NCI-H187 (cell line): ENCODE measurements around the gene RANBP17.
"Not testable (repeated sequence)": the region's sequence is repeated elsewhere in the genome, so short reads cannot be mapped to it uniquely, and the experiment has no call there.

Experiments
- DNase-seq, 2 experiments: peaks; one replicate each; lab custom pipeline; 2025; lab: John Stamatoyannopoulos, UW

Gene RANBP17

DNA sequence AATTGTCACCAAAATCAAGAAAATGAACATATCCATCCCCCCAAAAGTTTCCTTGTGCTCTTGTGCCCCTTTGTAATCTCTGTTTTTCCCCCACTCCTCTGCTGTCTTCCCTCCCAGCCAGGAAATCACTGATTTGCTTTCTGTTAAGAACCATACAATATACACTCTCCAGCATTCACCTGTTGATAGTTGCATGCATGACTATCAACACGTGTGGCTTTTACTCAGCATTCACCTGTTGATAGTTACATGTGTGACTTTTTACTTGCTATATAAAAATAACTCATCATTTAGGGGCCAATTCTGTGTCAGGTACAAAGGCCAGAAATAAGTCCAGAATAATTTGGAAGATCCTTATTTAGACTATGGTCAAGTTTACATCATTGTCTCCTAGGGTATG, 6.0 kb downstream of the RANBP17 start:
- no peak for DNase-seq

DNA sequence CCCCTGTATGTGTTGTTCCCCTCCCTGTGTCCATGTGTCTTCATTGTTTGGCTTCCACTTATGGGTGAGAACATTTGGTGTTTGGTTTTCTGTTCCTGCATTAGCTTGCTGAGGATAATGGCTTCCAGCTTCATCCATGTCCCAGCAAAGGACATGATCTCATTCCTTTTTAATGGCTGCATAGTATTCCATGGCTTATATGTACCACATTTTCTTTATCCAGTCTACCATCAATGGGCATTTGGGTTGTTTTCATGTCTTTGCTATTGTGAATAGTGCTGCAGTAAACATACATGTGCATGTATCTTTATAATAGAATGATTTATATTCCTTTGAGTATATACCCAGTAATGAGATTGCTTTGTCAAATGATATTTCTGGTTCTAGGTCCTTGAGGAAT, 8.6 kb downstream of the RANBP17 start:
- DNase-seq: not testable (repeated sequence)

DNA sequence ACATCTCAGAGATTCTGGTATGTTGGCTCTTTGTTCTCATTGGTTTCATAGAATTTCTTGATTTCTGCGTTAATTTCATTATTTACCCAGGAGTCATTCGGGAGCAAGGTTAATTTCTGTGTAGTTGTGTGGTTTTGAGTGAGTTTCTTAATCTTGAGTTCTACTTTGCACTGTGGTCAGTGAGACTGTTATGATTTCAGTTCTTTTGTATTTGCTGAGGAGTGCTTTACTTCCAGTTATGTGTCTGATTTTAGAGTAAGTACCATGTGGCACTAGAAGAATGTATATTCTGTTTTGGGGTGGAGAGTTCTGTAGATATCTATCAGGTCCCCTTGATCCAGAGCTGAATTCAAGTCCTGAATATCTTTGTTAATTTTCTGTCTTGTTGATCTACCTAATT, 12.2 kb downstream of the RANBP17 start:
- DNase-seq: no peak

DNA sequence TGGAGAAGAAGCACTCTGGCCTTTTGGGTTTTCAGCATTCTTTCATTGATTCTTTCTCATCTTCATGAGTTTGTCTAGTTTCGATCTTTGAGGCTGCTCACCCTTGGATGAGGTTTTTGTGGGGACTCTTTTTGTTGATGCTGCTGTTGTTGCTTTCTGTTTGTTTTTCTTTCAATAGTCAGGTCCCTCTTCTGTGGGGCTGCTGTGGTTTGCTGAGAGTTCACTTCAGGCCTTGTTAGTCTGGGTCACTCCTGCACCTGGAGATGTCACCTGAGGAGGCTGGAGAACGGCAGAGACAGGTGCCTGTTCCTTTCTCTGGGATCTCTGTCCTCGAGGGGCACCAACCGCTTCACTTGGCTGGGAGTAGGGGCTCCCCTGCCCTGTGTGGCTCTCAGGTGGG, 14.0 kb downstream of the RANBP17 start:
- DNase-seq: no peak

DNA sequence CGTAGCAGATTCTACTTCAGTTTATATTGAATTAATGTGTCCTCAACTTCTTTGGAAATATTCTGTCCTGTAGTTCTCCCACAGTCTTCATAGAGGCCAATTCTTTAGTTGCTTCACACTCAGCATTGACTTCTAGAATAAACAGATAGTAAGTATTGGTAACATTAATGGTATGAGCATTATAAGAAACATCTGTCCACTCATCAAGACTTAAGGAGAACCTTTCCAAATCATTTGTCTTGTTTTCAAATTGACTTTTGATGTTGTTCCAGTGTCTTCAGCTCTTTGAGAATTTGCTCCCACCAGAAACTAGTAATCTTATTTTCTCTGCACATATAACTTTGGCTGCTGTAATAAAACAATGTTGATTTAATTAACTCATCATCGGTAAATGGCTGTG, 18.3 kb downstream of the RANBP17 start:
- no peak for DNase-seq

DNA sequence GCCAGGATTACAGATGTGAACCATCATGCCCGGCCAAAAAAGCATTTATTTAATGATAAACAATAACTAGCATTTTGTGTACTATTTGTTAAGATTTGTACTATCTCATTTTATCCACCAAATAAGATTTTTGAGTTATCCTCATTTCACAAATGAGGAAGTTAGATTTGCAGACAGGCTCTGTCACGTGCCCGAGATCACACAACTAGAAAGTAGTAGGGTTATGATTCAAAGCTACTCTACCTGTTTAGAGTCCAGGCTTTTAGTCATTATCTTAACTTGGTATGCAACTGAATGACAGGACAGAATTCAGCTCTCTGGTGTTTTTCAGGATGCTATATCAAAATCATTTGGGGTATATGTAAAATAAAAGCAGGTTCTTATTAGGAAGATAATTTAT, 20.5 kb downstream of the RANBP17 start:
- DNase-seq: no peak

DNA sequence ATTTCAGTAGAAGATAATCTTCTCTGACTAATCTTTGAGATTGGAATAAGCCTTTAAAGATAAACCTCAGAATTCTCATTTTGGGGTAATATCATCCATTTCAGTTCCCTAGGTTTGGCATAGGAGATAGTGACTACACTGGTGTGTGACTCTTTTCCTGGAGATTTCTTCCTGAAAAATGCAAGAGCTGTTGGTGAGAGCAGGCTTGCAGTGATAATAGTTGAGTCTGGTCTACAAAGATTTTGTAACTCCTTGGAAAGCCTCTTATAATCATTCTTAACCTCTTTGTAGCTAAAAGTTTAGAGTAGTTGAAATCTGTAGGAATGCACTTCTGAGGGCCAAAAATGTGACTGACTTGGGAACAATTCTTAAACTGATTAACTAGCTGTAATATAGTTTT, 23.4 kb downstream of the RANBP17 start:
- DNase-seq: no peak

DNA sequence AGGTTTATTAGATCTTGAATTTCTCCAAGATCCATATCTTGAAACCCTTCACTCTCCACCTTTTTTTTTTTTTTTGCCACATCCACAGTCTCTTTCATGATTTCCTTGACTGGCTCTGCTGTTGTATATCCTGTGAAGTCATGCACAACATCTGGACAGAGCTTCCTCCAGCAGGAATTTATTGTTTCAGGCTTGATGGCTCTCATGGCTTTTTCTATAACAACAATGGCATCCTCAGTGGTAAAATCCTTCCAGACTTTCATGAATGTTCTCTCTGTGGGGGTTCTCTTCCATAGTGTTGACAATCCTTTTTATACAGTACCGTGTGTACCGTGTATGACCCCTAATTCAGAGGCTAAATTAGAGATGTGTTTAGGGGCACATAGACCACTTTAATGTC, 24.0 kb downstream of the RANBP17 start:
- DNase-seq: no peak

DNA sequence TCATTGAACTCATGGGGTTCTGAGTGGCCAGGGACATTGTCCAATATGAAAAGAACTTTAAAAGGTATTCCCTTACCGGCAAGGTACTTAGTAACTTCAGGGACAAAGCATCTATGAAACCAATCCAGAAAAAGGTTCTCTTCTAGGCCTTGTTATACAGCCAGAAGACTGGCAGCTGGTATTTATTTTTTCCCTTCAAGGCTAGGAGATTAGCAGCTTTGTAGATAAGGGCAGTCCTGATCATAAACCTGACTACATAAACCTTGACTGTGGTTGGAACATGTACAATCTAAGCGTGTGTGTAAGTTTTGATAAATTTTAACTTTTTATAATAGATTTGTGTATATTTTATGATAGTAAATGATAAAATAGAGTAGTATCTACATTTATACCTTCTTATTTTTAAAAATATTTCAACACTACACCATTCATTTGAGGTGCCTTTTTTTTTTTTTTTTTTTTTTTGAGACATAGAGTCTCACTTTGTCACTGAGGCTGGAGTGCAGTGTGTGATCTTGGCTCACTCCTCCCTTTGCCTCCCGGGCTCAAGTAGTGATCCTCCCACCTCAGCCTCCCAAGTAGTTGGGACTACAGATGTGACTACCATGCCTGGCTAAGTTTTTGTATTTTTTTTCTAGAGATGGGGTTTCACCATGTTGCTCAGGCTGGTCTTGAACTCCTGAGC, 24.5 kb downstream of the RANBP17 start:
- no peak for DNase-seq

DNA sequence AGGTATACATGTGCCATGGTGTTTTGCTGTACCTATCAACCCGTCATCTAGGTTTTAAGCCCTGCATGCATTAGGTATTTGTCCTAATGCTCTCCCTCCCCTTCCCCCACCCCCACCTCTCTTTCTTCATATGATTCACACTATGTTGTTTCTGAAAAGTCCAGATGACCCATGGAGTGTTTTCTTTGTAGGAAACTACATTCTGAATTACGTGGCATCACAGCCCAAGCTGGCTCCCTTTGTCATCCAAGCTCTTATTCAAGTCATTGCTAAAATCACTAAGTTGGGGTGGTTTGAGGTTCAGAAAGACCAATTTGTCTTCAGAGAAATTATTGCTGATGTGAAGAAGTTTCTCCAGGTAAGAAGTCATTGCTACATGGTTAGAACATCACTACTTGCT, 30.4 kb downstream of the RANBP17 start:
- no peak for DNase-seq

DNA sequence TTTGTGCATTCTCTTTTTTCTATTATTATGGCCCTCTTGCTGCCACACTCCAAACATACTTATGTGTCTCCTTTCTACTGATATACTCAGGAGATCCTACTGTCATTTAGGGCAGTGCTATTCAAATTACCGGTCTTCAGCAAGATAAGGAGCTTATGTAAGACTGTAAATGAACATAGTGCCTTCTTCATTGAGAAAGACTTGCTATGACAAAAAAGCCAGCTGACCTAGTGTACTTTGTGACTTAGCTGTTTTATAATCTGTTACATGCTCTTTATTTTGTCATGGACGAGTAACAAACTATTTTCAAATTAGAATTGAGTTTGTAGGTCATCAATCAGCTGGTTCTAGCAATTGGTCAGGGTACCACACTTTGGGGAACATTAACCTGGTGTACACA, 32.8 kb downstream of the RANBP17 start:
- no peak for DNase-seq

DNA sequence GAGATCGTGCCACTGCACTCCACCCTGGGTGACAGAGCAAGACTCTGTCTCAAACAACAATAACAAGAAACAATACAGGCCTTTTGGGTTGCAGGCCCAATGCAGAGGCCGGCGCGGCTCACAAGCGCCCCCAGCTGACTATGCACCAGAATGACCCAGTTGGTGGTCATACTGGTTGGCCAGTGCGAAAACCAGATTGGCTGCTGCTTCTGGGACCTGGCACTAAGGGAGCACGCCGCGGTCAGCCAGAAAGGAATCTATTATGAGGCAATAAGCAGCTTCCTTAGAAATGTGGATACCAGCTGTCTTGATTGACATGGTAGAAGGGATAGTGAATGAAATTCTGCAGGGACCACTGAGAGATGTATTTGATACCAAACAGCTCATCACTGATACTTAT, 35.0 kb downstream of the RANBP17 start:
- no peak for DNase-seq

DNA sequence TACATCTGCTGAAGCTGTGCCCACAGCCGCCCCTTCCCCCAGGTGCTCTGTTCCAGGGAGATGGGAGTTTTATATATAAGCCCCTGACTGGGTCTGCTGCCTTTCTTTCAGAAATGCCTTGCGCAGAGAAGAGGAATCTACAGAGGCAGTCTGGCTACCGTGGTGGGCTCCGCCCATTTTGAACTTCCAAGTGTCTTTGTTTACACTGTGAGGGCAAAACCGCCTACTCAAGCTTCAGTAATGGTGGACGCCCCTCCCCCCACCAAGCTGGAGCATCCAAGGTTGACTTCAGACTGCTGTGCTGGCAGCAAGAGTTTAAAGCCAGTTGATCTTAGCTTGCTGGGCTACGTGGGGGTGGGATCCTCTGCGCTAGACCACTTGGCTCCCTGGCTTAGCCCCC, 41.3 kb downstream of the RANBP17 start:
- DNase-seq: no peak

DNA sequence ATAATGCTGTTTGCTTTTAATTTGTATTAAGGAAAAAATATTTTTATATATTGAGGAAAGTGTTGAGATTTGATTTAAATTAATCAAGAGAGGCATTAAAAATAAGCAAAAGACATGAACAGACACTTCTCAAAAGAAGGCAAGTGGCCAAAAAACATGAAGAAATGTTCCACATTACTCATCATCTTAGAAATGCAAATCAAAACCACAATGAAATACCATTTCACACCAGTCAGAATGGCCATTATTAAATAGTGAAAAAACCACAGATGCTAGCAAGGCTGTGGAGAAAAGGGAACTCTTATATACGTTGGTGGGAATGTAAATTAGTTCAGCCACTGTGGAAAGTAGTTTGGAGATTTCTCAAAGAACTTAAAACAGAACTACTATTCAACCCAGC, 45.9 kb downstream of the RANBP17 start:
- no peak for DNase-seq

DNA sequence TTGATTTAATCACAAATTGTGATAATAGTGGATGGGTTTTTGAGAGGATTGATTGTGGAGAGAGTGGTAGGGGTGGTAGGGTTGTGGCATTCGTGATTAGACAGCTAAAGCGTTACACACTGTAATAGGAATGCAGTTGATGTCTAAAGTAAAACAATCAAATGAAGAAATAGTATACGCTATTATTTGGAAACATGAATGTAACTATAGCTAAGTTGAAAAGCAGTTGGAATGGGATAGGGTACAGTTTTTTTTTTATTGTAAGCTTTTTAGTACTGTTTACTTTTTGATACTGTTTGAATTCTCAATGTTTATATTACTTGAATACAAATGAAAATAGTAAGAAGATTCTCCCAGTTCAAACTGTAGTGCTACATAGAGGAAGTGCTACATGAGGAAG, 51.8 kb downstream of the RANBP17 start:
- DNase-seq: no peak

DNA sequence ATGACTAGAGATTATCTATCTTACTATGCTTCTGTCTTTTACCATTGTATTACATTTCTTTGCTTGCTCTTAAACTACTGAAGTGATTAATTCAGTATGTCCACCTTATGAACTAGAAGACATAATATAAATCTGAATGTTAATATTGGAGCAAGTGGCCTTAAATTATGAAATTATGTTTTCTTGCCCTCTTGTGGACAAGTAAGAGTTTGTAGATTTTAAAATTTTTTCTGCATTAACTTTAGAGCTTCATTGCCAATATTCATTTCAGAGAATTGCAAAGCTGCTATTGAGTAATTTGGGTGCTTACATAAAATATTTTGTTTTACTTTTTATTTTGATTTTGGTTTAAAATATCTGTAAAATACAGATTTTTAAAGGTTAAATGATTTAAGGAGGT, 55.3 kb downstream of the RANBP17 start:
- DNase-seq: no peak

DNA sequence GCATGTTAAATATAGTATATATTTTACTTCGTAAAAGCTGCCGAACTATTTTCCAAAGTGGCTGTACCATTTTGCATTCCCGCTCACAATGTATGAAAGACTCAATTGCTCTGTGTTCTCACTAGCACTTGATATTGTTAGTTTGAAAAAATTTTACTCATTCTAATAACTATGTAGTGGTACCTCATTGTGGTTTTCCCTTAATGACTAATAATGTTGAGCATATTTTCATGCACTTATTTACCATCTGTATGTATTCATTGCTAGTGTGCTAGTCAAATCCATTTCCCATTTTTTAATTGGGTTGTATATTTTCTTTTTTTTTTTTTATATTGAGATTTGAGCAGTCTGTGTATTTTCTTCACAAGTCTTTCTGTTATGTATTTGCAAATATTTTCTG, 58.4 kb downstream of the RANBP17 start:
- DNase-seq: no peak

DNA sequence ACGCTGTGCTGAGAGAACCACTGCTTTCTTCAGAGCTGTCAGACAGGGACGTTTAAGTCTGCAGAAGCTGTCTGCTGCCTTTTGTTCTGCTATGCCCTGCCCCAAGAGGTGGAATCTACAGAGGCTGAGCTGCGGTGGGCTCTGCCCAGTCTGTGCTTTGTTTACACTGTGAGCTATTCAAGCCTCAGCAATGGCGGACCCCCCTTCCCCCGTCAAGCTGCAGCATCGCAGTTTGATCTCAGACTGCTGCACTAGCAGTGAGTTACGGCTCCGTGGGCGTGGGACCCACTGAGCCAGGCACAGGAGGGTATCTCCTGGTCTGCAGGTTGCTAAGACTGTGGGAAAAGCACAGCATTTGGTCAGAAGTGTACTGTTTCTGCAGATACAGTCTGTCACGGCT, 60.5 kb downstream of the RANBP17 start:
- not testable (repeated sequence) for DNase-seq

DNA sequence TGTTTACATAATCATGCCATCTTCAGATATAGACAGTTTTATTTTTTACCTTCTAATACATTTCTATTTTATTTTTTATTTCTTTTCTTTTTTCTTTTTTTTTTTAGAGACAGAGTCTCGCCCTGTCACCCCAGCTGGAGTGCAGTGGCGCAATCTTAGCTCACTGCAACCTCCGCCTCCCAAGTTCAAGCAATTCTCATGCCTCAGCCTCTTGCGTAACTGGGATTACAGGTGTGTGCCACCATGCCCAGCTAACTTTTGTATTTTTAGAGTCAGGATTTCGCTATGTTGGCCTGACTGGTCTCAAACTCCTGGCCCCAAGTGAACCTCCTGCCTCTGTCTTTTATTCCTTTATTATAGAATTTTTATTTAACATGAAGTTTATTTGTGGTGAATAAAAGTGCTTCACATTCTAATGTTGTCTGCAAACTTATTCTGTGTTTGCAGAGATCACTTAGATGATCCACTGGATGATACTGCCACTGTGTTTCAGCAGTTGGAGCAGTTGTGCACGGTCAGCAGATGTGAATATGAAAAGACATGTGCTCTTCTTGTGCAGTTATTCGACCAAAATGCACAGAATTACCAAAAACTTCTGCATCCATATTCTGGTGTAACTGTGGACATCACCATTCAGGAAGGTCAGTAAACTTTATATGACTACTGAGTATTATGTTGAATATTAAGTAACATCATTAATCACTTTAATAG, 62.2 kb downstream of the RANBP17 start:
- no peak for DNase-seq

DNA sequence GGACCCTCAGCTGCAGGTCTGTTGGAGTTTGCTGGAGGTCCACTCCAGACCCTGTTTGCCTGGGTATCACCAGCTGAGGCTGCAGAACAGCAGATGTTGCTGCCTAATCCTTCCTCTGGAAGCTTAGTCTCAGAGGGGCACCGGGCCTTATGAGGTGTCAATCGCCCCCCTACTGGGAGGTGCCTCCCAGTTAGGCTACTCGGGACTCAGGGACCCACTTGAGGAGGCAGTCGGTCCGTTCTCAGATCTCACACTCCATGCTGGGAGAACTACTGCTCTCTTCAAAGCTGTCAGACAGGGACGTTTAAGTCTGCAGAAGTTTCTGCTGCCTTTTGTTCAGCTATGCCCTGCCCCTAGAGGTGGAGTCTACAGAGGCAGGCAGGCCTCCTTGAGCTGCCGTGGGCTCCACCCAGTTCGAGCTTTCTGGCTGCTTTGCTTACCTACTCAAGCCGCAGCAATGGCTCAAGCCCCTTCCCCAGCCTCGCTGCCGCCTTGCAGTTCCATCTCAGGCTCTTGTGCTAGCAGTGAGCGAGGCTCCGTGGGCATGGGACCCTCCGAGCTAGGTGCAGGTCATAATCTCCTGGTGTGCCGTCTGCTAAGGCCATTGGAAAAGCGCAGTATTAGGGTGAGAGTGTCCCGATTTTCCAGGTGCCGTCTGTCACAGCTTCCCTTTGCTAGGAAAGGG, 73.9 kb downstream of the RANBP17 start:
- DNase-seq: not testable (repeated sequence)

DNA sequence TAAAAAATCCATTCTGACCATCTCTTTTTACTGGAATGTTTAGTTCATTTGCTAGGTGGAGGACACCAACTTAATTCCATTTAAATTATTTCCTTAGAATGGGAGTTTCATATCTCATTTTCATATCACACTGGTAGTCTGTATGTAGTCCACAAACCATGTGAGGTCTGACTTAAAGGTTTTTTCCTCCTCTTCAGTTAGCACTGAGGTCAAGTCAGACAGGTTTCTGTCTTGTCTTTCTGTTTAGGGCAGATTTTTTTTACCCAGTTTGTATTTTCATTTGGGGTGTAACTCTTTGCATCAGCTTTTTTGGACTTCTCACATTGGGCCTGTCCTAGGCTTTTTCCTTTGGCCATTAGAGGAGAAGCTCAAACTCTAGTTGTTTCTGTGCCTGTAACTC, 75.3 kb downstream of the RANBP17 start:
- no peak for DNase-seq

DNA sequence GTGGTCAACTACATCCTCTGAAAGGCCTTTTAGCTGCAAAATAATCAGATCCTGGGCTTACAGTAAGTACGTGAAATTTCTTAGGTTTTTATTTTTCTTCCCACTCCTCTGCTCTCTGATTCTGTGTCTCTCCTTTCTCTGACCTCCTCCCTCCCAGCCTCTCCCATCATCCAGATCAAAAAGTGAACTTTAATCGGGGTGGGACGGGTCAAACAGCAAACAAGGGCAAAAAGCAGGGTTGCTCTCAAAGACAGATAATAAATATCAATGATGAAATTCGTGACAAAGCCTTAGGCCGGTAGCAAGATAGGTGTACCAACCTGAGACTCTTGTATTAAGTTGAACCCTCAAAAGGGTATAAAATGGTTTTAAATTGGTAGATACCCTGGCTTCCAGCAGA, 76.1 kb downstream of the RANBP17 start:
- no peak for DNase-seq

DNA sequence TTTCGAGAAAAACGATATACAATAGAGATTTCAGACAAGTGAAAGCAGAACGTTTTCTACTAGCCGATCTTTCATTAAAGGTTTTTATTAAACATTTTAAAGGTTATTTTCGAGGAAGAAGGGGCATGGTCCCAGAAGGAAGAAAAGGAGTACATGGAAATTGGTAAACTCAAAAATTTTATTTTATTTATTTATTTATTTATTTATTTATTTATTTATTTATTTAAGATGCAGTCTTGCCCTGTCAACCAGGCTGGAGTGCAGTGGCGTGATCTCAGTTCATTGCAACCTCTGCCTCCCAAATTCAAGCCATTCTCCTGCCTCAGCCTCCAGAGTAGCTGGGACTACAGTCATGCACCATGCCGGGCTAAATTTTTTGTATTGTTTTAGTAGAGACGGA, 77.4 kb downstream of the RANBP17 start:
- DNase-seq: no peak
